Testis (tissue), 3 donors: Measurements from ENCODE around the gene TUNAR. TPM values are rescaled to one million over a fixed set of nuclear protein-coding genes. Genes with fewer than 3 reads are reported as not detected.

Experiments
- DNase-seq: peaks from one replicate; pipeline ENCODE4 v3.0.0-alpha.2; 2019
- H3K27ac ChIP-seq, 2 donors: fragments of 200-600 bp; sonication (generic); one replicate each; pipeline ENCODE4 v1.5.1; 2019
- H3K27me3 ChIP-seq: fragments of 200-600 bp; sonication (generic); one replicate; pipeline ENCODE4 v1.5.1; 2019
- H3K36me3 ChIP-seq: fragments of 200-600 bp; sonication (generic); one replicate; pipeline ENCODE4 v1.5.1; 2017; ENCODE audit warnings: low read depth; ENCODE audit errors: missing control alignments
- H3K4me1 ChIP-seq: fragments of 200-600 bp; sonication (generic); one replicate; pipeline ENCODE4 v1.5.1; 2019
- H3K4me3 ChIP-seq, 2 donors: fragments of 200-600 bp; sonication (generic); one replicate each; pipeline ENCODE4 v1.5.1; 2017 to 2019
- H3K9me3 ChIP-seq: fragments of 200-600 bp; sonication (generic); one replicate; pipeline ENCODE4 v1.5.1; 2017
- CTCF ChIP-seq, 3 experiments: fragments of 450-650 bp in 2 of 3; fragments of 200-600 bp in 1 of 3; sonication (generic) in 1 of 3; IDR thresholded peaks; one replicate each; pipeline ENCODE4 v1.5.1; 2016 to 2019; ENCODE audit warnings: antibody characterized with exemption in 3 of 3, mild to moderate bottlenecking in 2 of 3, moderate library complexity in 1 of 3
- POLR2A ChIP-seq: fragments of 450-650 bp; IDR thresholded peaks from one replicate; pipeline ENCODE4 v1.6.1; 2017; ENCODE audit warnings: antibody characterized with exemption, mild to moderate bottlenecking, moderate library complexity
- WGBS, 2 donors: methylation state at CpG; one replicate each; pipeline ENCODE4 v1.1.5; 2018; 5-methylcytosine and 5-hydroxymethylcytosine counted together
- intact Hi-C: fragments of 100-400 bp; cut with DNase I; formaldehyde crosslinking; loops from one replicate; pipeline ENCODE4 v1.15.1; 2023; ENCODE audit warnings: low total_unique reads
- polyA plus RNA-seq: library from polyadenylated mRNA; stranded (reverse); fragments of 350-450 nt; fragmentation: Illumina TruSeq; extraction: RNeasy Lipid Tissue Mini Kit (QIAGEN cat#74804); gene quantifications from one replicate; pipeline ENCODE4 v1.2.3, GENCODE V29; 2014; ENCODE audit warnings: low read depth, low replicate concordance; ENCODE audit not compliant: insufficient read depth
- total RNA-seq, 2 donors: library from RNA; depleted of rRNA; stranded (reverse); fragments of >200 nt; gene quantifications; one replicate each; pipeline ENCODE4 v1.2.3, GENCODE V29; 2016

Gene TUNAR
- total and polyA plus RNA-seq, 3 donors from 2014 or later, result 2.3 to 4.2 (median 3.9) TPM

- Histone ChIP-seq H3K9me3 (no peaks in the 10 kb centered on the region), H3K4me1 (no peaks in the 10 kb centered on the region), H3K27ac (no peak overlapping the region), H3K36me3 (no peaks in the 10 kb centered on the region), H3K27me3 (no peaks in the 10 kb centered on the region), H3K4me3 (no peak overlapping the region)
- no peak for DNase-seq
- WGBS, 2 donors, result 66 to 72% methylated on average over 4 of the region's 4 CpGs
- TF ChIP-seq CTCF (IDR thresholded peaks at IDR 0.05) (no peak), POLR2A (no peak)
- intact Hi-C loops, result no loop called here
Measured at GRCh38 chr14:95910628-95911027, 34.0 kb downstream of the TUNAR start.

DNA sequence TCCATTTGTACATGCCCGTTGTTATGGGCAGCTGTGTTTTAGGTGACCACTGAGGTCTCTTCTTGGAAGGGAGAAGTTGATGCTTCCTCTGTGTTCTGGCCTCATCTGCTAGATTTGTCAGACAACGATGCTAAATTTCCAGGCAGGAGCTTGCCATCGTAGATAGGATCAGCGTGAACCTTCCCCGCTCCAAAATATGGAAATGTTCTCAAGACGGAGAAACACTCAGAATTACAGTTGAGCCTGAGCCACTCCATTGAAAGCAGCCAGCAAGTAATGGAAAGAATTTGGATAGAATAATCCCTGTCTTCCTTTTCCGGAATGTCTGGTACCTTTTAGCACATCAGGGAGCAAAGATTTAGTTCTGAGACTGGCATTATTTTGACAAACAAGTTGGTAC lies 34.8 kb downstream of the TUNAR start:
- H3K36me3 ChIP-seq, result no peaks in the 10 kb centered on the region
- no peak overlapping the region for H3K27ac ChIP-seq
- no peak for DNase-seq
- H3K9me3 ChIP-seq, result no peaks in the 10 kb centered on the region
- intact Hi-C loops, result no loop called here
- H3K27me3 ChIP-seq, result no peaks in the 10 kb centered on the region
- no peak overlapping the region for H3K4me3 ChIP-seq
- TF ChIP-seq POLR2A, result no peak
- TF ChIP-seq CTCF (IDR thresholded peaks at IDR 0.05), result no peak
- WGBS, 2 donors, result 94 to 97% methylated on average over 7 of the region's 7 CpGs
- no peaks in the 10 kb centered on the region for H3K4me1 ChIP-seq

DNA sequence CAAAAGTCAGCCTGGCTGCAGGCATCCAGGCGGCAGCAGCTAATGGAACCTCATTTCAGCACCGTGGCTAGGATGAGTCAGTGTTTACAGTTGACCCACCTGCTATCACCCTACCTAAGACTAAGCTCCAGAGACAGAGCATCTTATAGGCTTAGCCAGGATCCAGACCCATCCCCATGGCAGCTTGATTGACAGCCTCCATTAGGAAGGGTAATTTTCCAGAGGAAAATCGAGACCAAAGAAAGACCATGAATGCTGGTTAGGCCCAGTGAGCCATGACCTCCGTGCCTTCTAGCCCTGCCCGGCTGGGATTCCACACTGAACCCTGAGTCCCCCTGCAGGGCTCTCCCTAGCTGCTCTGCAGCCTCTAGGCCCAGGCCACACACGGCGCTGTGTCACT lies 38.7 kb downstream of the TUNAR start:
- WGBS, 2 donors, result 52 to 58% methylated on average over 7 of the region's 7 CpGs
- H3K9me3 ChIP-seq, result no peaks in the 10 kb centered on the region
- no peak overlapping the region for H3K27ac ChIP-seq
- DNase-seq, result no peak
- H3K27me3 ChIP-seq, result no peaks in the 10 kb centered on the region
- intact Hi-C loops, result no loop called here
- no peaks in the 10 kb centered on the region for H3K4me1 ChIP-seq
- no peak for TF ChIP-seq CTCF (IDR thresholded peaks at IDR 0.05)
- TF ChIP-seq POLR2A, result no peak
- no peak overlapping the region for H3K4me3 ChIP-seq
- H3K36me3 ChIP-seq, result no peaks in the 10 kb centered on the region

- Histone ChIP-seq H3K4me3 (no peak overlapping the region), H3K27ac (no peak overlapping the region), H3K9me3 (no peaks in the 10 kb centered on the region), H3K27me3 (no peaks in the 10 kb centered on the region), H3K4me1 (no peaks in the 10 kb centered on the region), H3K36me3 (no peaks in the 10 kb centered on the region)
- 25 to 28% methylated on average over 6 of the region's 6 CpGs for WGBS, 2 donors
- intact Hi-C loops, result no loop called here
- DNase-seq, result no peak
- TF ChIP-seq POLR2A, result no peak
- no peak for TF ChIP-seq CTCF (IDR thresholded peaks at IDR 0.05)
Measured at GRCh38 chr14:95918466-95918865, 41.8 kb downstream of the TUNAR start.

DNA sequence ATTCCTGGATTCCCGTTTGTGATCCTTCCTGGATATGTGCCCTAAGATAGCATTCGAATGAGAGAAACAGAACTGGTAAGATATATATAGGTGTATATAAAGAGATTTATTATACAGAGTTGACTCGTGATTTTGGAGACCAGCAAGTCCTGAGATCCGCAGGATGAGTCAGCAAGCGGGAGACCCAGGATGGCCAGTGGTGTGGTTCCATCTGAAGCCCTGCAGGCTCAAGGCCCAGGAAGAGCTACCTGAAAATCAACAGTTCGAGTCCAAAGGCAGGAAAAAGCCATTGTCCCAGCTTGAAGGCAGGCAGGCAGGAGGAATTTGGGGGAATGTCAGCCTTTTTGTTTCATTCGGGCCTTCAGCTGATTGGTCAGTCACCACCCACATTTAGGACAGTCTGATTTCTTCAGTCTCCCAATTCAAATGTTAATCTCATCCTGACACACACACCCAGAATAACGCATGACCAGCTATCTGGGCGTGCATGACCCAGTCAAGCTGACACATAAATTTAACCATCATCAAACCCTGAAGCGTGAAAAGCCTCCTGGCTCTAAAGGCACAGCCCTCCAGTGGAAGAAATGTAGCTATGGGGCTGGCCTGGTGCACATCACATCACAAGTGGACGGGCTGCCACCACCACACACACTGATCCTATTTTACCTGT lies 44.3 kb downstream of the TUNAR start:
- TF ChIP-seq POLR2A, result no peak
- TF ChIP-seq CTCF (IDR thresholded peaks at IDR 0.05), result no peak
- 68 to 69% methylated on average over 11 of the region's 11 CpGs for WGBS, 2 donors
- no peak overlapping the region for H3K4me3 ChIP-seq
- H3K4me1 ChIP-seq, result no peaks in the 10 kb centered on the region
- DNase-seq, result no peak
- no peaks in the 10 kb centered on the region for H3K9me3 ChIP-seq
- no peaks in the 10 kb centered on the region for H3K36me3 ChIP-seq
- intact Hi-C loops, result no loop called here
- no peak overlapping the region for H3K27ac ChIP-seq
- no peaks in the 10 kb centered on the region for H3K27me3 ChIP-seq
